Neuronal stem cell (in vitro differentiated cells): ENCODE data around the gene TPCN2.
A peak's percentile ranks its signal among the peaks of the same experiment; 100 is the strongest.

ENCODE experiments used
- DNase-seq: peaks from one replicate; pipeline ENCODE4 v3.0.0-alpha.2; 2013; ENCODE audit warnings: low spot score
- H2AFZ ChIP-seq: one replicate; pipeline ENCODE4 v1.6.1; 2013; ENCODE audit warnings: mild to moderate bottlenecking, low read length, inconsistent platforms
- H2AK5ac ChIP-seq: 2 replicates; pipeline ENCODE4 v1.6.1; 2013; ENCODE audit warnings: low read depth, mild to moderate bottlenecking, inconsistent platforms, low read length, moderate library complexity, mixed read lengths
- H2BK120ac ChIP-seq: 2 replicates; pipeline ENCODE4 v1.6.1; 2013; ENCODE audit warnings: low read depth, mild to moderate bottlenecking, inconsistent platforms, low read length, moderate library complexity, mixed read lengths
- H2BK12ac ChIP-seq: one replicate; pipeline ENCODE4 v1.6.1; 2013; ENCODE audit warnings: low read length, inconsistent platforms
- H2BK15ac ChIP-seq: 2 replicates; pipeline ENCODE4 v1.6.1; 2013; ENCODE audit warnings: mild to moderate bottlenecking, low read length, inconsistent platforms, mixed read lengths
- H2BK5ac ChIP-seq: one replicate; pipeline ENCODE4 v1.6.1; 2013; ENCODE audit warnings: inconsistent platforms, mild to moderate bottlenecking, low read length, moderate library complexity
- H3K14ac ChIP-seq: one replicate; pipeline ENCODE4 v1.6.1; 2013; ENCODE audit warnings: low read length, inconsistent platforms
- H3K18ac ChIP-seq: 2 replicates; pipeline ENCODE4 v1.6.1; 2013; ENCODE audit warnings: low read length, inconsistent platforms
- H3K23ac ChIP-seq: 2 replicates; pipeline ENCODE4 v1.6.1; 2013; ENCODE audit warnings: low read depth, mild to moderate bottlenecking, mixed read lengths, low read length, inconsistent platforms; ENCODE audit not compliant: poor library complexity
- H3K27ac ChIP-seq: replicated peaks from 3 replicates; pipeline ENCODE4 v1.5.1; 2013; ENCODE audit warnings: low read length, inconsistent platforms
- H3K27me3 ChIP-seq, 3 experiments: 2 replicates each; pipeline ENCODE4 v1.6.1; 2013; ENCODE audit warnings: low read length in 3 of 3, mild to moderate bottlenecking in 2 of 3, inconsistent platforms in 1 of 3, low read depth in 1 of 3, mixed read lengths in 1 of 3, moderate library complexity in 1 of 3; ENCODE audit not compliant: control insufficient read depth in 3 of 3, insufficient read depth in 3 of 3
- H3K36me3 ChIP-seq, 2 donors: replicated peaks in 1 of 2; 2 replicates each; pipeline ENCODE4 v1.6.1; 2013; ENCODE audit warnings: low read length in 2 of 2; ENCODE audit not compliant: control insufficient read depth in 2 of 2, insufficient read depth in 2 of 2
- H3K4ac ChIP-seq: 2 replicates; pipeline ENCODE4 v1.6.1; 2013; ENCODE audit warnings: inconsistent platforms, mild to moderate bottlenecking, low read length, moderate library complexity
- H3K4me1 ChIP-seq, 2 donors: 1 replicate in 1 of 2; 2 replicates in 1 of 2; pipeline ENCODE4 v1.6.1; 2013; ENCODE audit warnings: low read length in 2 of 2, low read depth in 1 of 2; ENCODE audit not compliant: control insufficient read depth in 2 of 2, insufficient read depth in 1 of 2
- H3K4me2 ChIP-seq: one replicate; pipeline ENCODE4 v1.6.1; 2013; ENCODE audit warnings: mild to moderate bottlenecking, low read length, inconsistent platforms; ENCODE audit not compliant: insufficient read depth, poor library complexity, severe bottlenecking
- H3K4me3 ChIP-seq, 2 donors: 2 replicates each; pipeline ENCODE4 v1.5.1; 2013; ENCODE audit warnings: low read length in 2 of 2, mild to moderate bottlenecking in 2 of 2, inconsistent platforms in 1 of 2, moderate library complexity in 1 of 2
- H3K79me1 ChIP-seq: one replicate; pipeline ENCODE4 v1.6.1; 2013; ENCODE audit warnings: low read depth, mild to moderate bottlenecking, inconsistent platforms, low read length, moderate library complexity
- H3K9ac ChIP-seq: one replicate; pipeline ENCODE4 v1.6.1; 2013; ENCODE audit warnings: mild to moderate bottlenecking, low read depth, low read length, inconsistent platforms; ENCODE audit not compliant: poor library complexity
- H3K9me3 ChIP-seq, 2 donors: replicated peaks in 1 of 2; 2 replicates each; pipeline versions ENCODE3 to v1.6.1; 2013; ENCODE audit warnings: low read length in 2 of 2, mild to moderate bottlenecking in 2 of 2, inconsistent platforms in 1 of 2, low read depth in 1 of 2, mixed read lengths in 1 of 2, moderate library complexity in 1 of 2; ENCODE audit not compliant: control insufficient read depth in 2 of 2, insufficient read depth in 1 of 2
- H4K8ac ChIP-seq: one replicate; pipeline ENCODE4 v1.6.1; 2013; ENCODE audit warnings: low read depth, mild to moderate bottlenecking, inconsistent platforms, low read length, moderate library complexity
- H4K91ac ChIP-seq: one replicate; pipeline ENCODE4 v1.6.1; 2013; ENCODE audit warnings: low read length, low read depth, mild to moderate bottlenecking, inconsistent platforms; ENCODE audit not compliant: poor library complexity
- WGBS, 2 donors: extraction: QIAGEN DNeasy Blood & Tissue Kit; methylation state at CpG; one replicate each; pipeline ENCODE4 v1.1.7; 2013; ENCODE audit warnings: missing lambda C conversion rate in 2 of 2, mixed read lengths in 1 of 2; ENCODE audit not compliant: insufficient read length in 2 of 2, insufficient replicate concordance in 1 of 2; ENCODE audit errors: extremely low coverage in 2 of 2; 5-methylcytosine and 5-hydroxymethylcytosine counted together

Gene TPCN2

GRCh38 chr11:69078930-69079605 is 30.3 kb downstream of the TPCN2 start:
- Histone ChIP-seq H3K18ac (no peak overlapping the region), H2BK12ac (no peak overlapping the region), H2BK15ac (no peak overlapping the region), H3K23ac (peak overlapping the region; percentile 34), H3K79me1 (peaks cover 4% of the 10 kb centered on the region), H3K4me1 (no peaks in the 10 kb centered on the region), H3K4ac (no peak overlapping the region), H2AFZ (no peak overlapping the region), H3K4me3 (no peak overlapping the region), H2BK120ac (no peak overlapping the region), H2AK5ac (no peak overlapping the region), H3K14ac (no peak overlapping the region), H3K36me3 (peaks cover 6 to 22% of the 10 kb centered on the region in 2 donors), H3K27me3 (no peaks in the 10 kb centered on the region), H3K9ac (no peak overlapping the region), H3K4me2 (no peak overlapping the region), H4K91ac (no peak overlapping the region), H2BK5ac (peak overlapping the region; percentile 18), H3K9me3 (no peaks in the 10 kb centered on the region), H4K8ac (no peak overlapping the region), H3K27ac (no peak overlapping the region)
- DNase-seq = no peak
- no CpG with 5 or more reads among the region's 20 CpGs for WGBS, 2 donors

DNA sequence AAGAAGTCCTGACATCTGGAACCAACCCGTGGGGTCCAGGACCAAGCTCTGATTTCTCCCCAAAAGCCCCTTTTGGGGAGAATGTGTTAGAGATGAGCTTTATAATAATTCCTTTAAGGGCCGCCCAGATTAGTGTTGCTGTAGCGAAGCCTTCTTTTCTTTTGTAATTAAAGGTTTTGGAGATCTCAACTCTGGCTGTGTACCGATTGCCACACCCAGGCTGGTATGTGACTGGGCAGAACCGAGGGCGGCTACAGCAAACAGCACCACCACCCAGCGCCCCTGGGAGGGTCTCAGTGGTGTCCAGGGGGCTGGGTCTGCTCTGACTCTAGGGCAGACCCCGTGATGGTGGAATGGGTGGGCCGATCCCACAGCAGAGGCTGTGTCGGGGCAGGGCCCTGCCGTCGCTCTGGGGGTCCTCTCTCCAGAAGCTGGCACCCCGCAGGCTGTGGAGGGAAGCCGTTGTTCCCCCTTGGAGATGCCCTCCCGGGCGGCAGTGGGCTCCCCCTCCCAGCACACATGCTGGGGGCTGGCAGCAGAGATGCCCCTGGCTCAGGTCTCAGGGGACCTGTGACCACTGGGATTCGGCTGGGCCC is 31.0 kb downstream of the TPCN2 start:
- H3K4me3 ChIP-seq = no peak overlapping the region
- H3K27ac ChIP-seq = no peak overlapping the region
- no peaks in the 10 kb centered on the region for H3K27me3 ChIP-seq
- no CpG with 5 or more reads among the region's 17 CpGs for WGBS, 2 donors
- peak overlapping the region; percentile 37 for H3K9ac ChIP-seq
- H3K4ac ChIP-seq = no peak overlapping the region
- H2BK120ac ChIP-seq = no peak overlapping the region
- H4K8ac ChIP-seq = no peak overlapping the region
- H4K91ac ChIP-seq = no peak overlapping the region
- peaks cover 4% of the 10 kb centered on the region for H3K79me1 ChIP-seq
- no peaks in the 10 kb centered on the region for H3K9me3 ChIP-seq
- H3K4me2 ChIP-seq = no peak overlapping the region
- no peak overlapping the region for H2AK5ac ChIP-seq
- no peak overlapping the region for H2BK12ac ChIP-seq
- no peak overlapping the region for H2BK5ac ChIP-seq
- H3K23ac ChIP-seq = no peak overlapping the region
- H3K18ac ChIP-seq = no peak overlapping the region
- H2BK15ac ChIP-seq = no peak overlapping the region
- no peaks in the 10 kb centered on the region for H3K4me1 ChIP-seq
- peaks cover 6 to 20% of the 10 kb centered on the region in 2 donors for H3K36me3 ChIP-seq
- no peak overlapping the region for H3K14ac ChIP-seq
- no peak overlapping the region for H2AFZ ChIP-seq
- no peak for DNase-seq

GRCh38 chr11:69080257-69080995 is 31.7 kb downstream of the TPCN2 start:
- no peak overlapping the region for H2BK5ac ChIP-seq

GRCh38 chr11:69081180-69081579 is 32.4 kb downstream of the TPCN2 start:
- Histone ChIP-seq H2BK120ac (no peak overlapping the region), H3K9me3 (no peaks in the 10 kb centered on the region), H3K36me3 (peaks cover 6 to 27% of the 10 kb centered on the region in 2 donors), H4K91ac (no peak overlapping the region), H3K79me1 (peaks cover 4% of the 10 kb centered on the region), H3K27me3 (no peaks in the 10 kb centered on the region), H3K27ac (no peak overlapping the region), H3K14ac (no peak overlapping the region), H3K4me3 (no peak overlapping the region), H2BK12ac (no peak overlapping the region), H3K4me1 (no peaks in the 10 kb centered on the region), H3K4ac (no peak overlapping the region), H3K23ac (peak overlapping the region; percentile 65), H3K9ac (no peak overlapping the region), H2AFZ (no peak overlapping the region), H2BK5ac (no peak overlapping the region), H4K8ac (peak overlapping the region; percentile 92), H3K18ac (no peak overlapping the region), H2BK15ac (no peak overlapping the region), H3K4me2 (no peak overlapping the region), H2AK5ac (no peak overlapping the region)
- no peak for DNase-seq
- WGBS, 2 donors = no CpG with 5 or more reads among the region's 23 CpGs

More at GRCh38 chr11:69080257-69080995, 31.7 kb downstream of the TPCN2 start:
- Histone ChIP-seq H3K9me3 (no peaks in the 10 kb centered on the region), H4K91ac (no peak overlapping the region), H3K9ac (peak overlapping the region; percentile 37), H2AK5ac (no peak overlapping the region), H3K27ac (no peak overlapping the region), H3K79me1 (peaks cover 4% of the 10 kb centered on the region), H3K27me3 (no peaks in the 10 kb centered on the region), H3K4me3 (no peak overlapping the region), H3K23ac (peak overlapping the region; percentile 65), H3K4ac (no peak overlapping the region), H2AFZ (no peak overlapping the region), H2BK12ac (no peak overlapping the region), H3K18ac (no peak overlapping the region), H2BK120ac (no peak overlapping the region), H2BK15ac (no peak overlapping the region), H3K36me3 (peaks cover 6 to 22% of the 10 kb centered on the region in 2 donors), H3K4me1 (no peaks in the 10 kb centered on the region), H4K8ac (no peak overlapping the region), H3K14ac (peak overlapping the region; percentile 17), H3K4me2 (no peak overlapping the region)
- WGBS, 2 donors = no CpG with 5 or more reads among the region's 17 CpGs
- DNase-seq = no peak
